GM23248 (cell line): Measurements from ENCODE around the gene IBA57. TPM values are rescaled to one million over a fixed set of nuclear protein-coding genes. Genes with fewer than 3 reads are reported as not detected.
"Not testable (repeated sequence)": the region's sequence is repeated elsewhere in the genome, so short reads cannot be mapped to it uniquely, and the experiment has no call there.

Experiments used
- DNase-seq: peaks from one replicate; pipeline ENCODE4 v3.0.0-alpha.2; 2015
- H2AFZ ChIP-seq: fragments of 200-600 bp; sonication (generic); 2 replicates; pipeline ENCODE4 v1.6.1; 2016; ENCODE audit warnings: antibody characterized with exemption
- H3F3A ChIP-seq: fragments of 200-600 bp; sonication (generic); 2 replicates; pipeline ENCODE4 v1.6.1; 2016; ENCODE audit warnings: mild to moderate bottlenecking, antibody characterized with exemption, mixed run types; ENCODE audit not compliant: insufficient read depth
- H3K27ac ChIP-seq: fragments of 200-600 bp; sonication (generic); 2 replicates; pipeline ENCODE4 v1.5.1; 2016; ENCODE audit warnings: mild to moderate bottlenecking
- H3K27me3 ChIP-seq: fragments of 200-600 bp; sonication (generic); replicated peaks from 2 replicates; pipeline ENCODE4 v1.6.1; 2016; ENCODE audit warnings: mild to moderate bottlenecking; ENCODE audit not compliant: insufficient read depth
- H3K36me3 ChIP-seq: fragments of 200-600 bp; sonication (generic); 2 replicates; pipeline ENCODE4 v1.6.1; 2016; ENCODE audit warnings: low read depth, mild to moderate bottlenecking
- H3K4me1 ChIP-seq: fragments of 200-600 bp; sonication (generic); 2 replicates; pipeline ENCODE4 v1.6.1; 2016; ENCODE audit warnings: mild to moderate bottlenecking; ENCODE audit not compliant: insufficient read depth
- H3K4me2 ChIP-seq: fragments of 200-600 bp; sonication (generic); one replicate; pipeline ENCODE4 v1.6.1; 2016; ENCODE audit warnings: mild to moderate bottlenecking; ENCODE audit not compliant: unreplicated experiment
- H3K4me3 ChIP-seq: fragments of 200-600 bp; sonication (generic); 2 replicates; pipeline ENCODE4 v1.5.1; 2016; ENCODE audit warnings: mild to moderate bottlenecking
- H3K79me2 ChIP-seq: fragments of 200-600 bp; sonication (generic); 2 replicates; pipeline ENCODE4 v1.6.1; 2016; ENCODE audit warnings: mild to moderate bottlenecking; ENCODE audit not compliant: insufficient read depth
- H3K9ac ChIP-seq: fragments of 200-600 bp; sonication (generic); 2 replicates; pipeline ENCODE4 v1.6.1; 2016; ENCODE audit warnings: mild to moderate bottlenecking
- H3K9me2 ChIP-seq: fragments of 200-600 bp; sonication (generic); 2 replicates; pipeline ENCODE4 v1.6.1; 2016; ENCODE audit warnings: mixed run types, mild to moderate bottlenecking, moderate library complexity; ENCODE audit not compliant: insufficient read depth
- H3K9me3 ChIP-seq: fragments of 200-600 bp; sonication (generic); one replicate; pipeline ENCODE4 v1.6.1; 2017; ENCODE audit warnings: low read depth
- H4K20me1 ChIP-seq: fragments of 200-600 bp; sonication (generic); 2 replicates; pipeline ENCODE4 v1.6.0; 2016; ENCODE audit not compliant: insufficient read depth
- EZH2 ChIP-seq: fragments of 200-600 bp; sonication (generic); IDR thresholded peaks from 2 replicates; pipeline ENCODE4 v1.6.1; 2018; ENCODE audit warnings: antibody characterized with exemption, mild to moderate bottlenecking; ENCODE audit not compliant: insufficient read depth, poor library complexity, severe bottlenecking
- EZH2phosphoT487 ChIP-seq: fragments of 200-600 bp; sonication (generic); IDR thresholded peaks from 2 replicates; pipeline ENCODE4 v1.6.1; 2018; ENCODE audit warnings: antibody characterized with exemption, moderate library complexity, mild to moderate bottlenecking, low read depth; ENCODE audit not compliant: insufficient read depth
- WGBS, 2 experiments: methylation state at CpG; one replicate each; pipeline ENCODE4 v1.1.6; 2015 to 2017; ENCODE audit warnings: low lambda C conversion rate in 2 of 2, low coverage in 1 of 2; ENCODE audit errors: missing lambda C conversion rate in 2 of 2; 5-methylcytosine and 5-hydroxymethylcytosine counted together
- in situ Hi-C: fragments of 300-500 bp; cut with MboI; formaldehyde crosslinking; loops from 2 replicates; pipeline ENCODE4 v1.15.0; 2020
- polyA plus RNA-seq: library from polyadenylated mRNA; unstranded; fragments of >200 nt; fragmentation: Nextera tagmentation; extraction: Ambion mirVana; gene quantifications from 2 replicates; pipeline ENCODE4 v1.2.1, GENCODE V29; 2016
- total RNA-seq: library from RNA; depleted of rRNA; stranded (reverse); fragments of >200 nt; shearing (Covaris generic); gene quantifications from 2 replicates; pipeline ENCODE4 v1.2.3, GENCODE V29; 2014

The IBA57 gene
- total and polyA plus RNA-seq, 2 experiments from 2014 or later, result 2.0 to 2.9 TPM

- Histone ChIP-seq H3K9me2 (no peaks in the 10 kb centered on the region), H3K27me3 (no peaks in the 10 kb centered on the region), H2AFZ (no peak overlapping the region), H4K20me1 (no peaks in the 10 kb centered on the region), H3K36me3 (no peaks in the 10 kb centered on the region), H3K4me2 (no peak overlapping the region), H3K9me3 (no peaks in the 10 kb centered on the region), H3K4me3 (no peak overlapping the region), H3K4me1 (no peaks in the 10 kb centered on the region), H3F3A (no peaks in the 10 kb centered on the region), H3K9ac (no peak overlapping the region), H3K79me2 (no peaks in the 10 kb centered on the region), H3K27ac (no peak overlapping the region)
- TF ChIP-seq EZH2phosphoT487, result no peak
- no peak for TF ChIP-seq EZH2
- no peak for DNase-seq
- in situ Hi-C loops, result no loop called here
- 83 to 84% methylated on average over 14 of the region's 14 CpGs for WGBS, 2 experiments
Observed at GRCh38 chr1:228218513-228219244, 53.1 kb downstream of the IBA57 start.

GRCh38 chr1:228219245-228219961 lies 53.8 kb downstream of the IBA57 start:
- TF ChIP-seq EZH2phosphoT487 (no peak), EZH2 (no peak)
- Histone ChIP-seq H3F3A (no peaks in the 10 kb centered on the region), H3K9ac (no peak overlapping the region), H3K36me3 (no peaks in the 10 kb centered on the region), H4K20me1 (no peaks in the 10 kb centered on the region), H3K4me2 (no peak overlapping the region), H3K27me3 (no peaks in the 10 kb centered on the region), H3K4me3 (no peak overlapping the region), H3K27ac (no peak overlapping the region), H3K4me1 (no peaks in the 10 kb centered on the region), H3K9me3 (no peaks in the 10 kb centered on the region), H2AFZ (no peak overlapping the region), H3K79me2 (no peaks in the 10 kb centered on the region), H3K9me2 (no peaks in the 10 kb centered on the region)
- in situ Hi-C loops, result no loop called here
- DNase-seq, result no peak
- 83 to 89% methylated on average over 16 of the region's 16 CpGs for WGBS, 2 experiments

- no peak for TF ChIP-seq EZH2
- TF ChIP-seq EZH2phosphoT487, result no peak
- Histone ChIP-seq H3K9me3 (no peaks in the 10 kb centered on the region), H3K4me2 (no peak overlapping the region), H3F3A (no peaks in the 10 kb centered on the region), H3K27ac (no peak overlapping the region), H3K4me3 (no peak overlapping the region), H3K27me3 (no peaks in the 10 kb centered on the region), H3K79me2 (no peaks in the 10 kb centered on the region), H3K9ac (no peak overlapping the region), H4K20me1 (no peaks in the 10 kb centered on the region), H3K9me2 (no peaks in the 10 kb centered on the region), H2AFZ (no peak overlapping the region), H3K36me3 (no peaks in the 10 kb centered on the region), H3K4me1 (no peaks in the 10 kb centered on the region)
- in situ Hi-C loops, result no loop called here
- WGBS, 2 experiments, result 82 to 89% methylated on average over 28 of the region's 28 CpGs
- no peak for DNase-seq
Observed at GRCh38 chr1:228219962-228220780, 54.6 kb downstream of the IBA57 start.

- H4K20me1 ChIP-seq, H3K36me3 ChIP-seq, H3K79me2 ChIP-seq, H3K9ac ChIP-seq, H3K4me1 ChIP-seq, H3K4me3 ChIP-seq, H2AFZ ChIP-seq, H3K27ac ChIP-seq, H3K9me2 ChIP-seq, H3K27me3 ChIP-seq, H3K9me3 ChIP-seq, H3K4me2 ChIP-seq, H3F3A ChIP-seq, in situ Hi-C loops, DNase-seq: not testable (repeated sequence)
- 70 to 74% methylated on average over 9 of the region's 9 CpGs for WGBS, 2 experiments
Observed at GRCh38 chr1:228221097-228221496, 55.5 kb downstream of the IBA57 start.
